OCI-LY7 (cell line): ENCODE data around the gene TEKT5. TPM values are rescaled to one million over a fixed set of nuclear protein-coding genes. Genes with fewer than 3 reads are reported as not detected.

ENCODE experiments used
- BruUV-seq: library from RNA; stranded (reverse); fragments of 400-500 nt; replicated peaks from 2 replicates; lab custom pipeline; 2021; lab: Mats Ljungman, UMichigan
- CTCF ChIA-PET: fragments of 300-600 bp; sonication (Branson Sonifier 250); formaldehyde crosslinking; loops from one replicate; lab custom pipeline; 2022; ENCODE audit warnings: antibody characterized with exemption; ENCODE audit not compliant: unreplicated experiment; lab: Charles Lee
- POLR2A ChIA-PET: fragments of 300-600 bp; sonication (Branson Sonifier 250); formaldehyde crosslinking; loops from one replicate; lab custom pipeline; 2022; ENCODE audit warnings: antibody characterized with exemption; lab: Charles Lee
- DNase-seq: peaks from one replicate; pipeline ENCODE4 v3.0.0-alpha.2; 2015; ENCODE audit warnings: low spot score
- H2AFZ ChIP-seq: fragments of 200-600 bp; sonication (generic), shearing (Covaris generic); 2 replicates; pipeline ENCODE4 v1.6.1; 2014; ENCODE audit warnings: mild to moderate bottlenecking, antibody characterized with exemption, low read length, moderate library complexity
- H3K27ac ChIP-seq: fragments of 200-600 bp; sonication (generic); 2 replicates; pipeline ENCODE4 v1.5.1; 2014; ENCODE audit warnings: mixed run types, low read depth, mild to moderate bottlenecking, moderate library complexity, low read length, inconsistent platforms; ENCODE audit not compliant: poor library complexity, severe bottlenecking
- H3K36me3 ChIP-seq: fragments of 200-600 bp; sonication (generic); 2 replicates; pipeline ENCODE4 v1.6.1; 2014; ENCODE audit warnings: mild to moderate bottlenecking, antibody characterized with exemption, low read length, moderate library complexity, mixed read lengths; ENCODE audit not compliant: insufficient read depth
- H3K4me1 ChIP-seq: fragments of 200-600 bp; sonication (generic); 2 replicates; pipeline ENCODE4 v1.5.1; 2014; ENCODE audit warnings: mild to moderate bottlenecking, low read length; ENCODE audit not compliant: insufficient read depth, poor library complexity, severe bottlenecking
- H3K4me2 ChIP-seq: fragments of 200-600 bp; sonication (generic); 2 replicates; pipeline ENCODE4 v1.6.1; 2014; ENCODE audit warnings: mild to moderate bottlenecking, low read length
- H3K4me3 ChIP-seq: fragments of 200-600 bp; sonication (generic); 2 replicates; pipeline ENCODE4 v1.5.1; 2014; ENCODE audit warnings: mild to moderate bottlenecking, low read depth, low read length; ENCODE audit not compliant: poor library complexity, severe bottlenecking
- H3K79me2 ChIP-seq: fragments of 200-600 bp; sonication (generic); 2 replicates; pipeline ENCODE4 v1.6.1; 2016; ENCODE audit warnings: low read depth, mild to moderate bottlenecking, low read length, moderate library complexity, mixed read lengths; ENCODE audit not compliant: insufficient read depth
- H3K9me2 ChIP-seq: fragments of 200-600 bp; sonication (generic); 2 replicates; pipeline ENCODE4 v1.6.1; 2016; ENCODE audit warnings: mild to moderate bottlenecking, low read length, mixed read lengths; ENCODE audit not compliant: insufficient read depth
- H3K9me3 ChIP-seq: fragments of 200-600 bp; sonication (generic); 2 replicates; pipeline ENCODE4 v1.6.1; 2014; ENCODE audit warnings: mild to moderate bottlenecking, mixed run types, low read length, mixed read lengths
- H4K20me1 ChIP-seq: fragments of 200-600 bp; sonication (generic); 2 replicates; pipeline ENCODE4 v1.6.1; 2014; ENCODE audit warnings: mild to moderate bottlenecking, antibody characterized with exemption, low read length, moderate library complexity, mixed read lengths; ENCODE audit not compliant: insufficient read depth
- EZH2phosphoT487 ChIP-seq: fragments of 200-600 bp; sonication (generic); IDR thresholded peaks from 2 replicates; pipeline ENCODE4 v1.6.1; 2018; ENCODE audit warnings: low read depth, borderline replicate concordance, mild to moderate bottlenecking, mixed run types, antibody characterized with exemption, low read length, moderate library complexity, mixed read lengths
- intact Hi-C: fragments of 100-400 bp; cut with micrococcal nuclease; formaldehyde crosslinking; loops from one replicate; pipeline ENCODE4 v1.10.0; 2022; ENCODE audit not compliant: unreplicated experiment
- total RNA-seq, 2 experiments: library from RNA; depleted of rRNA in 1 of 2; stranded (reverse); fragments of >200 nt in 1 of 2; shearing (Covaris generic) in 1 of 2; gene quantifications; 2 replicates each; pipeline ENCODE4 v1.2.3, GENCODE V29; 2014 to 2022
- TF ChIP-seq, protein P1 (sequence below): fragments of 200-600 bp; sonication (generic); conservative IDR thresholded peaks from 2 replicates; pipeline ENCODE4 v1.5.1; 2014; ENCODE audit warnings: mild to moderate bottlenecking, antibody characterized with exemption, low read length, moderate library complexity, mixed read lengths

Gene TEKT5
- total RNA-seq, 2 experiments from 2014 or later: 0.32 to 0.74 TPM

DNA sequence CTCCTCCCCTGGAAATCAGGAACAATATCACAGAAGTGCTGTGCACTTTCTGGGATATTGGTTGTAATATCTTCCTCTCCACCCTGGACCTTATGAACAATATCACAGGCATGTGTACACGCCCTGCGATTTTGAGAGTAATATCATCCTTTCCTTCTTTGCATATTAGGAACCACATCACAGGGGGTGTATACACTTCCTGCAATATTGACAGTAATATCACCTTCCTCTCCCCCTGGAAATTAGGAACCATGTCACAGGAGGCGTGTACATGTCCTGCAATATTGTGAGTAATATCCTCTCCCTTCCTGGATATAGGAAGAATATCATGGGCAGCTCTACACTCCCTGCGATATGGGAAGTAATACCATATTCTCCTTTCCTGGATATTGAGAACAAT, 14.2 kb upstream of the TEKT5 start:
- H3K4me3 ChIP-seq: no peak overlapping the region
- H3K9me2 ChIP-seq: no peaks in the 10 kb centered on the region
- no peak overlapping the region for H3K4me2 ChIP-seq
- DNase-seq: no peak
- no peaks in the 10 kb centered on the region for H3K36me3 ChIP-seq
- POLR2A ChIA-PET: no interaction called here
- H2AFZ ChIP-seq: no peak overlapping the region
- H3K79me2 ChIP-seq: no peaks in the 10 kb centered on the region
- H3K4me1 ChIP-seq: no peaks in the 10 kb centered on the region
- BruUV-seq: no TSS peak
- CTCF ChIA-PET: no interaction called here
- 0 out of 2 replicates have a peak, but pooled peaks cover 8% of the 10 kb centered on the region for H3K9me3 ChIP-seq
- H4K20me1 ChIP-seq: no peaks in the 10 kb centered on the region
- no peak for TF ChIP-seq EZH2phosphoT487
- TF ChIP-seq, protein P1, sequence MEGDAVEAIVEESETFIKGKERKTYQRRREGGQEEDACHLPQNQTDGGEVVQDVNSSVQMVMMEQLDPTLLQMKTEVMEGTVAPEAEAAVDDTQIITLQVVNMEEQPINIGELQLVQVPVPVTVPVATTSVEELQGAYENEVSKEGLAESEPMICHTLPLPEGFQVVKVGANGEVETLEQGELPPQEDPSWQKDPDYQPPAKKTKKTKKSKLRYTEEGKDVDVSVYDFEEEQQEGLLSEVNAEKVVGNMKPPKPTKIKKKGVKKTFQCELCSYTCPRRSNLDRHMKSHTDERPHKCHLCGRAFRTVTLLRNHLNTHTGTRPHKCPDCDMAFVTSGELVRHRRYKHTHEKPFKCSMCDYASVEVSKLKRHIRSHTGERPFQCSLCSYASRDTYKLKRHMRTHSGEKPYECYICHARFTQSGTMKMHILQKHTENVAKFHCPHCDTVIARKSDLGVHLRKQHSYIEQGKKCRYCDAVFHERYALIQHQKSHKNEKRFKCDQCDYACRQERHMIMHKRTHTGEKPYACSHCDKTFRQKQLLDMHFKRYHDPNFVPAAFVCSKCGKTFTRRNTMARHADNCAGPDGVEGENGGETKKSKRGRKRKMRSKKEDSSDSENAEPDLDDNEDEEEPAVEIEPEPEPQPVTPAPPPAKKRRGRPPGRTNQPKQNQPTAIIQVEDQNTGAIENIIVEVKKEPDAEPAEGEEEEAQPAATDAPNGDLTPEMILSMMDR: no peak
- intact Hi-C loops: no loop called here
- no peak overlapping the region for H3K27ac ChIP-seq

GRCh38 chr16:10699756-10700155, 5.0 kb upstream of the TEKT5 start:
- POLR2A ChIA-PET: no interaction called here
- BruUV-seq: no TSS peak
- TF ChIP-seq, protein P1: no peak
- no peak for TF ChIP-seq EZH2phosphoT487

GRCh38 chr16:10694306-10694705, 424 bp downstream of the TEKT5 start:
- Histone ChIP-seq H3K27ac (no peak overlapping the region), H3K4me1 (no peaks in the 10 kb centered on the region), H3K4me3 (no peak overlapping the region), H3K9me3 (no peaks in the 10 kb centered on the region), H4K20me1 (no peaks in the 10 kb centered on the region), H3K4me2 (no peak overlapping the region), H3K9me2 (no peaks in the 10 kb centered on the region), H3K36me3 (no peaks in the 10 kb centered on the region), H3K79me2 (no peaks in the 10 kb centered on the region), H2AFZ (no peak overlapping the region)
- TF ChIP-seq EZH2phosphoT487: no peak
- TF ChIP-seq, protein P1: no peak
- no TSS peak for BruUV-seq
- no peak for DNase-seq
- CTCF ChIA-PET: no interaction called here
- intact Hi-C loops: no loop called here
- POLR2A ChIA-PET: no interaction called here

More at GRCh38 chr16:10699756-10700155, 5.0 kb upstream of the TEKT5 start:
- Histone ChIP-seq H3K9me2 (no peaks in the 10 kb centered on the region), H2AFZ (no peak overlapping the region), H4K20me1 (no peaks in the 10 kb centered on the region), H3K4me1 (no peaks in the 10 kb centered on the region), H3K4me3 (no peak overlapping the region), H3K9me3 (0 out of 2 replicates have a peak, but pooled peaks cover 9% of the 10 kb centered on the region), H3K4me2 (no peak overlapping the region), H3K27ac (no peak overlapping the region), H3K79me2 (no peaks in the 10 kb centered on the region), H3K36me3 (no peaks in the 10 kb centered on the region)
- CTCF ChIA-PET: no interaction called here
- no peak for DNase-seq
- intact Hi-C loops: no loop called here
